Mesenchymal stem cell (in vitro differentiated cells and primary cell): ENCODE measurements around the gene KIRREL3.

Source experiments
- DNase-seq: peaks from one replicate; pipeline ENCODE4 v3.0.0-alpha.2; 2013
- H2AFZ ChIP-seq: one replicate; pipeline ENCODE4 v1.6.1; 2013; ENCODE audit warnings: low read depth, mild to moderate bottlenecking, control low read depth, inconsistent platforms, low read length, moderate library complexity
- H2AK5ac ChIP-seq: 2 replicates; pipeline ENCODE4 v1.6.1; 2013; ENCODE audit warnings: low read length, moderate library complexity, mild to moderate bottlenecking, inconsistent platforms; ENCODE audit not compliant: severe bottlenecking
- H2BK120ac ChIP-seq: one replicate; pipeline ENCODE4 v1.6.1; 2013; ENCODE audit warnings: low read depth, mild to moderate bottlenecking, inconsistent platforms, low read length, moderate library complexity
- H2BK12ac ChIP-seq, 2 experiments: one replicate each; pipeline ENCODE4 v1.6.1; 2013; ENCODE audit warnings: inconsistent platforms in 2 of 2, low read length in 2 of 2, mild to moderate bottlenecking in 2 of 2, moderate library complexity in 2 of 2, control low read depth in 1 of 2
- H2BK15ac ChIP-seq: one replicate; pipeline ENCODE4 v1.6.1; 2013; ENCODE audit warnings: mild to moderate bottlenecking, low read depth, inconsistent platforms; ENCODE audit not compliant: poor library complexity, severe bottlenecking
- H2BK5ac ChIP-seq: 2 replicates; pipeline ENCODE4 v1.6.1; 2013; ENCODE audit warnings: low read depth, mild to moderate bottlenecking, low read length, control low read depth, inconsistent platforms; ENCODE audit not compliant: poor library complexity, severe bottlenecking
- H3K14ac ChIP-seq, 2 experiments: one replicate each; pipeline ENCODE4 v1.6.1; 2013; ENCODE audit warnings: inconsistent platforms in 2 of 2, low read length in 2 of 2, control low read depth in 1 of 2, mild to moderate bottlenecking in 1 of 2, moderate library complexity in 1 of 2
- H3K18ac ChIP-seq, 2 experiments: one replicate each; pipeline ENCODE4 v1.6.1; 2013; ENCODE audit warnings: inconsistent platforms in 2 of 2, low read length in 2 of 2, control low read depth in 1 of 2, low read depth in 1 of 2, mild to moderate bottlenecking in 1 of 2
- H3K23ac ChIP-seq, 2 experiments: one replicate each; pipeline ENCODE4 v1.6.1; 2013; ENCODE audit warnings: inconsistent platforms in 2 of 2, low read length in 2 of 2, mild to moderate bottlenecking in 2 of 2, moderate library complexity in 2 of 2, control low read depth in 1 of 2
- H3K27ac ChIP-seq: 2 replicates; pipeline ENCODE4 v1.5.1; 2013; ENCODE audit warnings: mild to moderate bottlenecking, moderate library complexity, low read length, control low read depth, inconsistent platforms; ENCODE audit not compliant: poor library complexity, severe bottlenecking
- H3K27me3 ChIP-seq, 2 experiments: 2 replicates each; pipeline versions ENCODE4 v1.6.1 to v1.7.0; 2013; ENCODE audit warnings: low read length in 2 of 2, mild to moderate bottlenecking in 2 of 2, moderate library complexity in 2 of 2, control low read depth in 1 of 2, inconsistent platforms in 1 of 2; ENCODE audit not compliant: control insufficient read depth in 1 of 2, insufficient read depth in 1 of 2
- H3K36me3 ChIP-seq, 2 experiments: 2 replicates each; pipeline versions ENCODE4 v1.6.1 to v1.7.0; 2013; ENCODE audit warnings: low read length in 2 of 2, control low read depth in 1 of 2, inconsistent platforms in 1 of 2, low read depth in 1 of 2, mild to moderate bottlenecking in 1 of 2; ENCODE audit not compliant: insufficient read depth in 2 of 2, control insufficient read depth in 1 of 2
- H3K4ac ChIP-seq, 2 experiments: one replicate each; pipeline ENCODE4 v1.6.1; 2013; ENCODE audit warnings: inconsistent platforms in 2 of 2, low read length in 2 of 2, mild to moderate bottlenecking in 2 of 2, moderate library complexity in 2 of 2, control low read depth in 1 of 2, low read depth in 1 of 2
- H3K4me1 ChIP-seq: 2 replicates; pipeline ENCODE4 v1.6.1; 2013; ENCODE audit warnings: low read depth, low read length, control low read depth; ENCODE audit not compliant: control insufficient read depth, insufficient read depth
- H3K4me2 ChIP-seq: 2 replicates; pipeline ENCODE4 v1.6.1; 2013; ENCODE audit warnings: low read length, mild to moderate bottlenecking, inconsistent platforms; ENCODE audit not compliant: poor library complexity, severe bottlenecking
- H3K4me3 ChIP-seq, 2 experiments: 2 replicates each; pipeline versions ENCODE4 v1.5.1 to v1.7.0; 2013; ENCODE audit warnings: low read length in 2 of 2, mild to moderate bottlenecking in 2 of 2, control low read depth in 1 of 2, low read depth in 1 of 2; ENCODE audit not compliant: insufficient read depth in 1 of 2
- H3K79me1 ChIP-seq: replicated peaks from 2 replicates; pipeline ENCODE4 v1.6.1; 2013; ENCODE audit warnings: mild to moderate bottlenecking, control low read depth, low read length, inconsistent platforms; ENCODE audit not compliant: poor library complexity, severe bottlenecking
- H3K9ac ChIP-seq: 2 replicates; pipeline ENCODE4 v1.7.0; 2013; ENCODE audit warnings: mild to moderate bottlenecking, low read length, moderate library complexity
- H3K9me3 ChIP-seq: 2 replicates; pipeline ENCODE4 v1.7.0; 2013; ENCODE audit warnings: mild to moderate bottlenecking, low read length; ENCODE audit not compliant: control insufficient read depth
- H4K8ac ChIP-seq: one replicate; pipeline ENCODE4 v1.6.1; 2013; ENCODE audit warnings: inconsistent platforms, mild to moderate bottlenecking, low read length, moderate library complexity
- H4K91ac ChIP-seq: one replicate; pipeline ENCODE4 v1.6.1; 2013; ENCODE audit warnings: mild to moderate bottlenecking, low read length, inconsistent platforms
- WGBS: methylation state at CpG from one replicate; pipeline ENCODE4 v1.1.7; 2013; ENCODE audit warnings: mixed read lengths; 5-methylcytosine and 5-hydroxymethylcytosine counted together

Gene KIRREL3

DNA sequence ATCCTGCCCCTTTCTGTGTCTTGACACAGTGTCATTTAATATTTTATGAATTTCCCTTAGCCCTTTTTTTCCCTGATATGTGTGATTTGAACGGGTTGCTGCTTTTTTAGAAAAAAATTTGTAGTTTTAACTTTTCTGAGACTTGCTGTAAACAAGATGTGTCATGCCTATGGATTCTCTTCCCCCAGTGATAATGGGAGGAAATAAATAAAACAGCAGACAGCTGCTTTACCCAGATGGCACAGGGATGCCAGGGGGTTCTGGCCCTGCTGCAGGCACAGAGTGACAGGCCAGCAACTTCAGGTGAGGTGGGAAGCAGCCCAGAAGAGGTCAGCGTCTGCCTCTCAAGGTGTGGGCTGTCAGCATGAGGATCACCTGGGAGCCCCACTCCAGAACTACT is 266.9 kb downstream of the KIRREL3 start:
- no peak overlapping the region for H3K9ac ChIP-seq
- H4K91ac ChIP-seq, result no peak overlapping the region
- no peak overlapping the region for H4K8ac ChIP-seq
- no peak overlapping the region for H2BK120ac ChIP-seq
- H3K9me3 ChIP-seq, result no peaks in the 10 kb centered on the region
- H3K4ac ChIP-seq, result no peak overlapping the region
- peaks cover 4% of the 10 kb centered on the region for H3K79me1 ChIP-seq
- H3K4me3 ChIP-seq, result no peak overlapping the region
- H3K23ac ChIP-seq, result no peak overlapping the region
- no peak overlapping the region for H3K14ac ChIP-seq
- H3K27ac ChIP-seq, result no peak overlapping the region
- H3K4me2 ChIP-seq, result no peak overlapping the region
- H2BK15ac ChIP-seq, result no peak overlapping the region
- DNase-seq, result no peak
- no peak overlapping the region for H2BK5ac ChIP-seq
- H2AK5ac ChIP-seq, result peak overlapping the region; percentile 27
- 48% methylated on average over 2 of the region's 2 CpGs for WGBS
- H3K36me3 ChIP-seq, result no peaks in the 10 kb centered on the region
- no peak overlapping the region for H2AFZ ChIP-seq
- H2BK12ac ChIP-seq, result no peak overlapping the region
- H3K4me1 ChIP-seq, result peaks cover 5% of the 10 kb centered on the region
- H3K18ac ChIP-seq, result no peak overlapping the region
- peaks cover 0 to 8% of the 10 kb centered on the region in 2 experiments for H3K27me3 ChIP-seq

GRCh38 chr11:126732981-126733380 is 267.6 kb downstream of the KIRREL3 start:
- H3K79me1 ChIP-seq, result peaks cover 7% of the 10 kb centered on the region
- H4K8ac ChIP-seq, result no peak overlapping the region
- H3K18ac ChIP-seq, result no peak overlapping the region
- H2BK120ac ChIP-seq, result no peak overlapping the region
- peaks cover 0 to 4% of the 10 kb centered on the region in 2 experiments for H3K36me3 ChIP-seq
- H3K4ac ChIP-seq, result no peak overlapping the region
- no peak overlapping the region for H3K4me2 ChIP-seq
- H3K27me3 ChIP-seq, result peaks cover 0 to 12% of the 10 kb centered on the region in 2 experiments
- no peak overlapping the region for H2BK5ac ChIP-seq
- H3K9ac ChIP-seq, result no peak overlapping the region
- no peak overlapping the region for H2AK5ac ChIP-seq
- 59% methylated on average over 3 of the region's 4 CpGs for WGBS
- no peak overlapping the region for H3K23ac ChIP-seq
- H3K27ac ChIP-seq, result no peak overlapping the region
- H3K14ac ChIP-seq, result no peak overlapping the region
- no peak overlapping the region for H2BK15ac ChIP-seq
- no peak overlapping the region for H3K4me3 ChIP-seq
- H2AFZ ChIP-seq, result no peak overlapping the region
- H3K4me1 ChIP-seq, result peaks cover 5% of the 10 kb centered on the region
- no peak overlapping the region for H2BK12ac ChIP-seq
- H3K9me3 ChIP-seq, result no peaks in the 10 kb centered on the region
- H4K91ac ChIP-seq, result no peak overlapping the region
- no peak for DNase-seq

- no peak overlapping the region for H3K4me2 ChIP-seq
- no peaks in the 10 kb centered on the region for H3K9me3 ChIP-seq
- H3K27ac ChIP-seq, result no peak overlapping the region
- H2BK120ac ChIP-seq, result no peak overlapping the region
- no peak overlapping the region for H3K14ac ChIP-seq
- no peak overlapping the region for H4K91ac ChIP-seq
- no peak overlapping the region for H3K9ac ChIP-seq
- no peak overlapping the region for H2BK5ac ChIP-seq
- H3K4ac ChIP-seq, result no peak overlapping the region
- H3K36me3 ChIP-seq, result peaks cover 0 to 4% of the 10 kb centered on the region in 2 experiments
- H2BK12ac ChIP-seq, result no peak overlapping the region
- H3K23ac ChIP-seq, result no peak overlapping the region
- no peak overlapping the region for H2AK5ac ChIP-seq
- H3K4me3 ChIP-seq, result no peak overlapping the region
- H3K79me1 ChIP-seq, result peaks cover 7% of the 10 kb centered on the region
- no peak overlapping the region for H2AFZ ChIP-seq
- H3K4me1 ChIP-seq, result peaks cover 7% of the 10 kb centered on the region
- H4K8ac ChIP-seq, result no peak overlapping the region
- WGBS, result 40% methylated on average over 4 of the region's 4 CpGs
- DNase-seq, result no peak
- peaks cover 0 to 12% of the 10 kb centered on the region in 2 experiments for H3K27me3 ChIP-seq
- no peak overlapping the region for H2BK15ac ChIP-seq
- H3K18ac ChIP-seq, result no peak overlapping the region
Observed at GRCh38 chr11:126731576-126732142, 268.9 kb downstream of the KIRREL3 start.

GRCh38 chr11:126727381-126727780 is 273.2 kb downstream of the KIRREL3 start:
- H2AK5ac ChIP-seq, result no peak overlapping the region
- no peak overlapping the region for H3K4me3 ChIP-seq
- H3K79me1 ChIP-seq, result peaks cover 8% of the 10 kb centered on the region
- no peak overlapping the region for H3K4me2 ChIP-seq
- no peak overlapping the region for H2BK15ac ChIP-seq
- H2BK12ac ChIP-seq, result no peak overlapping the region
- H3K36me3 ChIP-seq, result peaks cover 0 to 7% of the 10 kb centered on the region in 2 experiments
- no peak overlapping the region for H2AFZ ChIP-seq
- H4K8ac ChIP-seq, result no peak overlapping the region
- H2BK5ac ChIP-seq, result no peak overlapping the region
- no peak overlapping the region for H3K27ac ChIP-seq
- no peak overlapping the region for H4K91ac ChIP-seq
- peaks cover 4% of the 10 kb centered on the region for H3K4me1 ChIP-seq
- no peak for DNase-seq
- no peaks in the 10 kb centered on the region for H3K9me3 ChIP-seq
- H3K23ac ChIP-seq, result no peak overlapping the region
- 68% methylated on average over 5 of the region's 5 CpGs for WGBS
- peaks cover 0 to 13% of the 10 kb centered on the region in 2 experiments for H3K27me3 ChIP-seq
- H3K9ac ChIP-seq, result no peak overlapping the region
- no peak overlapping the region for H3K18ac ChIP-seq
- no peak overlapping the region for H3K14ac ChIP-seq
- H3K4ac ChIP-seq, result no peak overlapping the region
- no peak overlapping the region for H2BK120ac ChIP-seq
